ENCODE measurements around the gene KNCN.

Gene KNCN

GRCh38 chr1:46569884-46570725 lies 18.7 kb upstream of the KNCN start:
- no peak overlapping the region for H3K4me2 ChIP-seq (ENCODE audit: low read length)
- H3K4me3 ChIP-seq (ENCODE audit: low read length): no peak overlapping the region
- no peaks in the 10 kb centered on the region for H3K9me2 ChIP-seq (replicated peaks; ENCODE audit: control insufficient read depth, low read length)
- H3K4me1 ChIP-seq (ENCODE audit: control insufficient read depth, low read length): no peaks in the 10 kb centered on the region
- no peaks in the 10 kb centered on the region for H3K79me2 ChIP-seq (ENCODE audit: control insufficient read depth, low read length)
- no peak for TF ChIP-seq EZH2phosphoT487 (IDR thresholded peaks at IDR 0.05; ENCODE audit: borderline replicate concordance, low read length)
- TF ChIP-seq CTCF (IDR thresholded peaks at IDR 0.05; ENCODE audit: low read depth, low read length, poor library complexity, severe bottlenecking): no peak
- H3K27ac ChIP-seq (ENCODE audit: low read depth, low read length): no peak overlapping the region
- no peaks in the 10 kb centered on the region for H4K20me1 ChIP-seq (ENCODE audit: control insufficient read depth, insufficient read depth, low read depth, low read length)
- H3F3A ChIP-seq (ENCODE audit: control insufficient read depth, insufficient read depth): no peaks in the 10 kb centered on the region
- H3K27me3 ChIP-seq (ENCODE audit: control insufficient read depth, low read length): no peaks in the 10 kb centered on the region
- H3K9me3 ChIP-seq (ENCODE audit: control insufficient read depth, insufficient read depth, low read length): no peaks in the 10 kb centered on the region
- H3K36me3 ChIP-seq (ENCODE audit: control insufficient read depth, low read length): no peaks in the 10 kb centered on the region

GRCh38 chr1:46569116-46569515 lies 17.7 kb upstream of the KNCN start:
- no peaks in the 10 kb centered on the region for H3K27me3 ChIP-seq (ENCODE audit: control insufficient read depth, low read length)
- H3K79me2 ChIP-seq (ENCODE audit: control insufficient read depth, low read length): no peaks in the 10 kb centered on the region
- no peaks in the 10 kb centered on the region for H3K9me3 ChIP-seq (ENCODE audit: control insufficient read depth, insufficient read depth, low read length)
- no peak overlapping the region for H3K4me3 ChIP-seq (ENCODE audit: low read length)
- no peaks in the 10 kb centered on the region for H4K20me1 ChIP-seq (ENCODE audit: control insufficient read depth, insufficient read depth, low read depth, low read length)
- no peaks in the 10 kb centered on the region for H3K4me1 ChIP-seq (ENCODE audit: control insufficient read depth, low read length)
- no peaks in the 10 kb centered on the region for H3K36me3 ChIP-seq (ENCODE audit: control insufficient read depth, low read length)
- no peaks in the 10 kb centered on the region for H3F3A ChIP-seq (ENCODE audit: control insufficient read depth, insufficient read depth)
- no peak overlapping the region for H3K4me2 ChIP-seq (ENCODE audit: low read length)
- no peak overlapping the region for H3K27ac ChIP-seq (ENCODE audit: low read depth, low read length)
- no peak for TF ChIP-seq EZH2phosphoT487 (IDR thresholded peaks at IDR 0.05; ENCODE audit: borderline replicate concordance, low read length)
- no peak for TF ChIP-seq CTCF (IDR thresholded peaks at IDR 0.05; ENCODE audit: low read depth, low read length, poor library complexity, severe bottlenecking)
- H3K9me2 ChIP-seq (replicated peaks; ENCODE audit: control insufficient read depth, low read length): no peaks in the 10 kb centered on the region

- no peaks in the 10 kb centered on the region for H3K27me3 ChIP-seq (ENCODE audit: control insufficient read depth, low read length)
- H3K9me3 ChIP-seq (ENCODE audit: control insufficient read depth, insufficient read depth, low read length): no peaks in the 10 kb centered on the region
- H3K4me3 ChIP-seq (ENCODE audit: low read length): no peak overlapping the region
- no peaks in the 10 kb centered on the region for H3K9me2 ChIP-seq (replicated peaks; ENCODE audit: control insufficient read depth, low read length)
- H3K4me2 ChIP-seq (ENCODE audit: low read length): no peak overlapping the region
- no peak overlapping the region for H3K27ac ChIP-seq (ENCODE audit: low read depth, low read length)
- H3F3A ChIP-seq (ENCODE audit: control insufficient read depth, insufficient read depth): no peaks in the 10 kb centered on the region
- no peaks in the 10 kb centered on the region for H3K4me1 ChIP-seq (ENCODE audit: control insufficient read depth, low read length)
- no peaks in the 10 kb centered on the region for H3K79me2 ChIP-seq (ENCODE audit: control insufficient read depth, low read length)
- TF ChIP-seq CTCF (IDR thresholded peaks at IDR 0.05; ENCODE audit: low read depth, low read length, poor library complexity, severe bottlenecking) (no peak), EZH2phosphoT487 (IDR thresholded peaks at IDR 0.05; ENCODE audit: borderline replicate concordance, low read length) (no peak)
- H4K20me1 ChIP-seq (ENCODE audit: control insufficient read depth, insufficient read depth, low read depth, low read length): no peaks in the 10 kb centered on the region
- no peaks in the 10 kb centered on the region for H3K36me3 ChIP-seq (ENCODE audit: control insufficient read depth, low read length)
Observed at GRCh38 chr1:46568461-46568891, 17.0 kb upstream of the KNCN start.
